Measurements from ENCODE around the gene SMIM14.

DNA sequence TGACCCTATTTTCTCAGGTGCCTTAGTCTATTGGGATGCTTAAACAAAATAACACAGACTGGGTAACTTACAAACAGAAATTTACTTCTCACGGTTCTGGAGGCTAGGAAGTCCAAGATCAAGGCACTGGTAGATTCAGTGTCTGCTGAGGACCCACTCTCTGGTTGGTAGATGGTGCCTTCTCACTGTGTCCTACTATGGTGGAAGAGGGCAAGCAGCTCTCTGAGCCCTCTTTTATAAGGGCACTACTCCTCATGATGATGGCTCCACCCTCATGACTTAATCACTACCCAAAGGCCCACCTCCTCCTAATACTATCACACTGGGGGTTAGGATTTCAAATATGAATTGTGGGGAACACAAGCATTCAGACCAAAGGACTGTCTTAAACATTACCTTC is 11.8 kb downstream of the SMIM14 start:
- TF ChIP-seq ZNF274 (IDR thresholded peaks at IDR 0.05; ENCODE audit: low read depth, low read length) (no peak), YY1 (IDR thresholded peaks at IDR 0.05; ENCODE audit: insufficient read depth, insufficient read length) (no peak), SUZ12 (IDR thresholded peaks at IDR 0.05; ENCODE audit: extremely low read depth, insufficient read depth, insufficient read length) (no peak)
